Ammon's horn (tissue), 1 donor: ENCODE data around the gene MFN1.

Experiments
- DNase-seq: peaks from one replicate; pipeline ENCODE4 v3.0.0-alpha.2; 2016; ENCODE audit warnings: low spot score

Gene MFN1

GRCh38 chr3:179430277-179430870 lies 82.9 kb downstream of the MFN1 start:
- DNase-seq, result no peak

GRCh38 chr3:179432021-179432420 lies 84.5 kb downstream of the MFN1 start:
- DNase-seq, result peak; percentile 73

GRCh38 chr3:179432451-179432850 lies 84.9 kb downstream of the MFN1 start:
- no peak for DNase-seq

GRCh38 chr3:179436517-179436916 lies 89.0 kb downstream of the MFN1 start:
- DNase-seq, result no peak

- DNase-seq, result no peak
Measured at GRCh38 chr3:179438841-179439240, 91.3 kb downstream of the MFN1 start.
